HepG2 (cell line): ENCODE measurements around the gene HSPB2. TPM values are rescaled to one million over a fixed set of nuclear protein-coding genes. Genes with fewer than 3 reads are reported as not detected.
A peak's percentile ranks its signal among the peaks of the same experiment; 100 is the strongest.

Experiments
- CCDC6 ChIP-seq: sonication (generic); formaldehyde crosslinking; IDR thresholded peaks from 2 replicates; pipeline ENCODE4 v1.8.1; 2022; ENCODE audit warnings: mild to moderate bottlenecking, missing genetic modification reagents, moderate library complexity
- CEBPB ChIP-seq: IDR thresholded peaks from 2 replicates; pipeline ENCODE4 v1.6.1; 2011; ENCODE audit warnings: low read depth, low read length, improper control_type of control experiment, borderline replicate concordance
- CENPT ChIP-seq: sonication (generic); formaldehyde crosslinking; IDR thresholded peaks from 2 replicates; pipeline ENCODE4 v1.8.0; 2022; ENCODE audit warnings: low read depth, mild to moderate bottlenecking, moderate library complexity, missing genetic modification reagents
- DBP ChIP-seq: sonication (generic); formaldehyde crosslinking; IDR thresholded peaks from 2 replicates; pipeline ENCODE4 v1.4.0; 2020; ENCODE audit warnings: missing genetic modification reagents; ENCODE audit errors: not compliant biosample characterization
- ELF4 ChIP-seq: sonication (generic); formaldehyde crosslinking; IDR thresholded peaks from 2 replicates; pipeline ENCODE4 v1.5.0; 2020; ENCODE audit warnings: missing genetic modification reagents, mild to moderate bottlenecking, moderate library complexity, borderline replicate concordance
- HOXA3 ChIP-seq: sonication (generic); formaldehyde crosslinking; IDR thresholded peaks from 2 replicates; pipeline ENCODE4 v1.5.0; 2020; ENCODE audit warnings: missing genetic modification reagents
- KMT2A ChIP-seq: sonication (generic); formaldehyde crosslinking; IDR thresholded peaks from 2 replicates; pipeline ENCODE4 v1.4.0; 2020; ENCODE audit warnings: missing genetic modification reagents
- MXD4 ChIP-seq: IDR thresholded peaks from 2 replicates; pipeline ENCODE4 v1.6.1; 2016; ENCODE audit warnings: mild to moderate bottlenecking, missing biosample characterization, missing genetic modification reagents
- RFX1 ChIP-seq: fragments of 450-650 bp; IDR thresholded peaks from 2 replicates; pipeline ENCODE4 v1.6.1; 2017
- STAT5B ChIP-seq: sonication (generic); formaldehyde crosslinking; IDR thresholded peaks from 2 replicates; pipeline ENCODE4 v1.4.0; 2020; ENCODE audit warnings: missing genetic modification reagents
- ZFP90 ChIP-seq: sonication (generic); formaldehyde crosslinking; IDR thresholded peaks from 2 replicates; pipeline ENCODE4 v1.8.0; 2022; ENCODE audit warnings: missing genetic modification reagents, mild to moderate bottlenecking, inconsistent platforms, borderline replicate concordance
- ZNF136 ChIP-seq: sonication (generic); formaldehyde crosslinking; IDR thresholded peaks from 2 replicates; pipeline ENCODE4 v1.8.1; 2022; ENCODE audit warnings: low read depth, mild to moderate bottlenecking, moderate library complexity, missing genetic modification reagents
- ZNF644 ChIP-seq: IDR thresholded peaks from 2 replicates; pipeline ENCODE4 v1.6.1; 2016; ENCODE audit warnings: low read depth
- ZNF674 ChIP-seq: sonication (generic); formaldehyde crosslinking; IDR thresholded peaks from 2 replicates; pipeline ENCODE4 v1.5.0; 2020; ENCODE audit warnings: low read depth, mild to moderate bottlenecking, missing genetic modification reagents
- ZNF720 ChIP-seq: sonication (generic); formaldehyde crosslinking; IDR thresholded peaks from 2 replicates; pipeline ENCODE4 v1.4.0; 2020; ENCODE audit warnings: missing genetic modification reagents
- polyA plus RNA-seq, 8 experiments: library from polyadenylated mRNA; depleted of rRNA in 3 of 8; stranded (reverse) in 7 of 8; unstranded in 1 of 8; fragments of >200 nt; fragmentation: Illumina TruSeq in 4 of 8; extraction: Trizol in 4 of 8; gene quantifications; 2 replicates each; pipeline versions ENCODE4 v1.2.1 to v1.2.3, GENCODE V29; 2011 to 2016; ENCODE audit warnings: low read depth in 4 of 8, missing spikeins in 1 of 8, mixed read lengths in 1 of 8; ENCODE audit not compliant: insufficient read depth in 1 of 8
- total RNA-seq, 5 experiments: library from RNA; depleted of rRNA; stranded (reverse); fragments of >200 nt; fragmentation: Illumina TruSeq; extraction: Trizol; gene quantifications; 2 replicates each; pipeline ENCODE4 v1.2.3, GENCODE V29; 2016; ENCODE audit warnings: low read depth in 1 of 5
- TF ChIP-seq, protein P1 (sequence below): sonication (generic); formaldehyde crosslinking; IDR thresholded peaks from 2 replicates; pipeline ENCODE4 v1.4.0; 2020; ENCODE audit warnings: missing genetic modification reagents
- TF ChIP-seq, protein P2 (sequence below): sonication (generic); formaldehyde crosslinking; IDR thresholded peaks from 2 replicates; pipeline ENCODE4 v1.8.1; 2023; ENCODE audit warnings: missing genetic modification reagents, inconsistent platforms, borderline replicate concordance
- TF ChIP-seq, protein P3 (sequence below): sonication (generic); formaldehyde crosslinking; IDR thresholded peaks from 2 replicates; pipeline ENCODE4 v1.4.0; 2020; ENCODE audit warnings: missing genetic modification reagents

HSPB2 gene
- total and polyA plus RNA-seq, 2 of the 13 experiments (the other 11 are each of a cell fraction or from before 2014, with no cell fraction given), result 0.04 TPM; not detected in 1

- TF ChIP-seq KMT2A (CRISPR knock-in tag) (peak; percentile 65), MXD4 (CRISPR knock-in tag) (peak; percentile 69; the same call in 1 of the 2 replicates), ELF4 (CRISPR knock-in tag) (no peak), ZNF720 (CRISPR knock-in tag) (no peak), CENPT (CRISPR knock-in tag) (no peak; the same call in 1 of the 2 replicates), ZNF644 (CRISPR knock-in tag) (peak; percentile 57; the same call in 1 of the 2 replicates), ZFP90 (CRISPR knock-in tag) (peak; percentile 42; the same call in 1 of the 2 replicates), RFX1 (no peak), HOXA3 (CRISPR knock-in tag) (peak; percentile 79), STAT5B (CRISPR knock-in tag) (no peak), CCDC6 (no peak), CEBPB (no peak), ZNF136 (0 out of 2 replicates have a peak, but pooled peaks have one; percentile 15), ZNF674 (no peak), DBP (CRISPR knock-in tag) (no peak)
- TF ChIP-seq, protein P1, sequence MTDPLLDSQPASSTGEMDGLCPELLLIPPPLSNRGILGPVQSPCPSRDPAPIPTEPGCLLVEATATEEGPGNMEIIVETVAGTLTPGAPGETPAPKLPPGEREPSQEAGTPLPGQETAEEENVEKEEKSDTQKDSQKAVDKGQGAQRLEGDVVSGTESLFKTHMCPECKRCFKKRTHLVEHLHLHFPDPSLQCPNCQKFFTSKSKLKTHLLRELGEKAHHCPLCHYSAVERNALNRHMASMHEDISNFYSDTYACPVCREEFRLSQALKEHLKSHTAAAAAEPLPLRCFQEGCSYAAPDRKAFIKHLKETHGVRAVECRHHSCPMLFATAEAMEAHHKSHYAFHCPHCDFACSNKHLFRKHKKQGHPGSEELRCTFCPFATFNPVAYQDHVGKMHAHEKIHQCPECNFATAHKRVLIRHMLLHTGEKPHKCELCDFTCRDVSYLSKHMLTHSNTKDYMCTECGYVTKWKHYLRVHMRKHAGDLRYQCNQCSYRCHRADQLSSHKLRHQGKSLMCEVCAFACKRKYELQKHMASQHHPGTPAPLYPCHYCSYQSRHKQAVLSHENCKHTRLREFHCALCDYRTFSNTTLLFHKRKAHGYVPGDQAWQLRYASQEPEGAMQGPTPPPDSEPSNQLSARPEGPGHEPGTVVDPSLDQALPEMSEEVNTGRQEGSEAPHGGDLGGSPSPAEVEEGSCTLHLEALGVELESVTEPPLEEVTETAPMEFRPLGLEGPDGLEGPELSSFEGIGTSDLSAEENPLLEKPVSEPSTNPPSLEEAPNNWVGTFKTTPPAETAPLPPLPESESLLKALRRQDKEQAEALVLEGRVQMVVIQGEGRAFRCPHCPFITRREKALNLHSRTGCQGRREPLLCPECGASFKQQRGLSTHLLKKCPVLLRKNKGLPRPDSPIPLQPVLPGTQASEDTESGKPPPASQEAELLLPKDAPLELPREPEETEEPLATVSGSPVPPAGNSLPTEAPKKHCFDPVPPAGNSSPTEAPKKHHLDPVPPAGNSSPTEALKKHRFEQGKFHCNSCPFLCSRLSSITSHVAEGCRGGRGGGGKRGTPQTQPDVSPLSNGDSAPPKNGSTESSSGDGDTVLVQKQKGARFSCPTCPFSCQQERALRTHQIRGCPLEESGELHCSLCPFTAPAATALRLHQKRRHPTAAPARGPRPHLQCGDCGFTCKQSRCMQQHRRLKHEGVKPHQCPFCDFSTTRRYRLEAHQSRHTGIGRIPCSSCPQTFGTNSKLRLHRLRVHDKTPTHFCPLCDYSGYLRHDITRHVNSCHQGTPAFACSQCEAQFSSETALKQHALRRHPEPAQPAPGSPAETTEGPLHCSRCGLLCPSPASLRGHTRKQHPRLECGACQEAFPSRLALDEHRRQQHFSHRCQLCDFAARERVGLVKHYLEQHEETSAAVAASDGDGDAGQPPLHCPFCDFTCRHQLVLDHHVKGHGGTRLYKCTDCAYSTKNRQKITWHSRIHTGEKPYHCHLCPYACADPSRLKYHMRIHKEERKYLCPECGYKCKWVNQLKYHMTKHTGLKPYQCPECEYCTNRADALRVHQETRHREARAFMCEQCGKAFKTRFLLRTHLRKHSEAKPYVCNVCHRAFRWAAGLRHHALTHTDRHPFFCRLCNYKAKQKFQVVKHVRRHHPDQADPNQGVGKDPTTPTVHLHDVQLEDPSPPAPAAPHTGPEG (CRISPR knock-in tag), result peak; percentile 83
- TF ChIP-seq, protein P2, sequence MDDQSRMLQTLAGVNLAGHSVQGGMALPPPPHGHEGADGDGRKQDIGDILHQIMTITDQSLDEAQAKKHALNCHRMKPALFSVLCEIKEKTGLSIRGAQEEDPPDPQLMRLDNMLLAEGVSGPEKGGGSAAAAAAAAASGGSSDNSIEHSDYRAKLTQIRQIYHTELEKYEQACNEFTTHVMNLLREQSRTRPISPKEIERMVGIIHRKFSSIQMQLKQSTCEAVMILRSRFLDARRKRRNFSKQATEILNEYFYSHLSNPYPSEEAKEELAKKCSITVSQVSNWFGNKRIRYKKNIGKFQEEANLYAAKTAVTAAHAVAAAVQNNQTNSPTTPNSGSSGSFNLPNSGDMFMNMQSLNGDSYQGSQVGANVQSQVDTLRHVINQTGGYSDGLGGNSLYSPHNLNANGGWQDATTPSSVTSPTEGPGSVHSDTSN (CRISPR knock-in tag), result no peak
- TF ChIP-seq, protein P3, sequence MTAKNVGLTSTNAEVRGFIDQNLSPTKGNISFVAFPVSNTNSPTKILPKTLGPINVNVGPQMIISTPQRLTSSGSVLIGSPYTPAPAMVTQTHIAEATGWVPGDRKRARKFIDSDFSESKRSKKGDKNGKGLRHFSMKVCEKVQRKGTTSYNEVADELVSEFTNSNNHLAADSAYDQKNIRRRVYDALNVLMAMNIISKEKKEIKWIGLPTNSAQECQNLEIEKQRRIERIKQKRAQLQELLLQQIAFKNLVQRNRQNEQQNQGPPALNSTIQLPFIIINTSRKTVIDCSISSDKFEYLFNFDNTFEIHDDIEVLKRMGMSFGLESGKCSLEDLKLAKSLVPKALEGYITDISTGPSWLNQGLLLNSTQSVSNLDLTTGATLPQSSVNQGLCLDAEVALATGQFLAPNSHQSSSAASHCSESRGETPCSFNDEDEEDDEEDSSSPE (CRISPR knock-in tag), result peak; percentile 60; the same call in 1 of the 2 replicates
These were observed 41.4 kb upstream of the HSPB2 start, which contains the start of gene ALG9 (continued) for GRCh38 chr11:111870886-111871692.
